Aorta (tissue), 5 donors: ENCODE results near the gene GUCD1. TPM values are rescaled to one million over a fixed set of nuclear protein-coding genes. Genes with fewer than 3 reads are reported as not detected.

Experiments used
- ATAC-seq: fragments of 200-7000 bp; cut with Tn5 transposase; one replicate; pipeline ENCODE4 v1.9.1; 2022; ENCODE audit warnings: moderate library complexity; ENCODE audit not compliant: low FRiP score
- DNase-seq, 2 donors: peaks; one replicate each; pipeline ENCODE4 v3.0.0-alpha.2; 2020
- H3K27ac ChIP-seq, 2 donors: one replicate each; pipeline ENCODE4 v1.5.1; 2013; ENCODE audit warnings: low read length in 2 of 2, mild to moderate bottlenecking in 2 of 2, moderate library complexity in 2 of 2, control low read depth in 1 of 2, inconsistent platforms in 1 of 2, low read depth in 1 of 2
- H3K27me3 ChIP-seq, 2 donors: one replicate each; pipeline ENCODE4 v1.6.1; 2013; ENCODE audit warnings: control low read depth in 1 of 2, low read length in 1 of 2, mild to moderate bottlenecking in 1 of 2, moderate library complexity in 1 of 2; ENCODE audit not compliant: insufficient read depth in 2 of 2, control insufficient read depth in 1 of 2
- H3K36me3 ChIP-seq, 2 donors: one replicate each; pipeline ENCODE4 v1.6.1; 2013; ENCODE audit warnings: control low read depth in 1 of 2, low read length in 1 of 2, mild to moderate bottlenecking in 1 of 2; ENCODE audit not compliant: insufficient read depth in 2 of 2, control insufficient read depth in 1 of 2
- H3K4me1 ChIP-seq, 2 donors: one replicate each; pipeline ENCODE4 v1.6.1; 2013; ENCODE audit warnings: low read length in 2 of 2, control low read depth in 1 of 2, mild to moderate bottlenecking in 1 of 2, moderate library complexity in 1 of 2; ENCODE audit not compliant: insufficient read depth in 2 of 2, control insufficient read depth in 1 of 2
- H3K4me3 ChIP-seq, 2 donors: one replicate each; pipeline ENCODE4 v1.5.1; 2013; ENCODE audit warnings: low read length in 2 of 2, control low read depth in 1 of 2, mild to moderate bottlenecking in 1 of 2
- H3K9me3 ChIP-seq: one replicate; pipeline ENCODE4 v1.6.1; 2013; ENCODE audit warnings: mild to moderate bottlenecking, low read length; ENCODE audit not compliant: control insufficient read depth
- WGBS, 2 donors: extraction: QIAGEN DNeasy Blood & Tissue Kit; methylation state at CpG; one replicate each; pipeline ENCODE4 v1.1.7; 2013; 5-methylcytosine and 5-hydroxymethylcytosine counted together
- intact Hi-C, 2 donors: fragments of 100-400 bp; cut with DNase I; formaldehyde crosslinking; loops; one replicate each; pipeline versions ENCODE4 v1.14.2 to v1.15.0; 2022
- polyA plus RNA-seq, 2 donors: library from polyadenylated mRNA; stranded (reverse); fragments of 200-250 nt; gene quantifications; one replicate each; pipeline ENCODE4 v1.2.3, GENCODE V29; 2013
- total RNA-seq, 2 donors: library from RNA; stranded (reverse); fragmentation: NEBNext Ultra II Directional; extraction: Animal tissue kit (Norgen Biotek cat#: 25700); gene quantifications; one replicate each; pipeline ENCODE4 v1.2.1, GENCODE V29; 2021
- donor health status: healthy with polysubstance abuse.
- donor health status: Bipolar disorder and iron deficiency.
- donor health status: DM: no; HTN: no; CAD: no.
- donor health status: DM: no; HTN: no; CAD: no.
- donor health status: DM: yes; HTN: yes; CAD: no.

Gene GUCD1
- total and polyA plus RNA-seq, 4 donors = 42.2 to 71.6 (median 63.8) TPM

DNA sequence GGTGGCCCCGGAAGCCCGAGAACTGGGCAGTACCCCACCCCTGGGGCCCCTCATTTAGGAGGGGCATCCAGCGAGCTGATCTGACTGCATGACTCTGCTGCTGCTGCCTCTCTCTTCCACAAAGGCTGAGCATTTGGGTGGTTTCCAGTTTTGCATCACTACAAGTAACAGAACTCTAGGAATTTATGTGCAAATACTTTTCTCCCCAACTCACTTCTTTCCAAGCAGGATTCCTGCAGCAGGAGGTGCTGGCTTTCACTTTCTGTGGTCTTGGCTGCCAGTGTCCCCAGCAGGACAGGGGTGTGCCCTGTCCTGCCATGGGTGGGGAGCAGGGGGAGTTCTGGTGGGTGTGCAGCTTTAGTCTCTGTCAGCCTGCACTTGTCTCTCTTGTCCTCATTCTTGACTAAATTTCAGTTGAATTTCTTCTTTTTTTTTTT lies 38.6 kb downstream of the GUCD1 start:
- 8 to 11% methylated on average over 3 of the region's 3 CpGs for WGBS, 2 donors
- H3K27ac ChIP-seq = no peak overlapping the region
- no peak overlapping the region for H3K4me3 ChIP-seq

DNA sequence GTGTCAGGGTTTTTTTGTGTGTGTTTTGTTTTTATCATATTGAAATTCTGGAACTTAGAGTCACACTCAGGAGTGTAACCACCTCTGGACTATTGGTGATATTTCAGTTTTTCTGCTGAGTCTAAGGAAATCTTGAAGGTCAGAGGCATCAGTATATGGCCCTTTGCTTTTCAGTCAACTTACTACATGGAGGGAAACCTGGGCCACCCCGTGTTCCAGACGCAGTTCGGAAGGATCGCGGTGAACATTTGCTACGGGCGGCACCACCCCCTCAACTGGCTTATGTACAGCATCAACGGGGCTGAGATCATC lies 40.0 kb downstream of the GUCD1 start:
- H3K27ac ChIP-seq = no peak overlapping the region
- 93 to 96% methylated on average over 8 of the region's 8 CpGs for WGBS, 2 donors

More for the DNA sequence above, 38.6 kb downstream of the GUCD1 start:
- Histone ChIP-seq H3K9me3 (no peaks in the 10 kb centered on the region), H3K4me1 (no peaks in the 10 kb centered on the region), H3K27me3 (no peaks in the 10 kb centered on the region), H3K36me3 (no peaks in the 10 kb centered on the region)
- ATAC-seq (peak; percentile 49), DNase-seq (no peak)
- intact Hi-C loops = no loop called here

DNA sequence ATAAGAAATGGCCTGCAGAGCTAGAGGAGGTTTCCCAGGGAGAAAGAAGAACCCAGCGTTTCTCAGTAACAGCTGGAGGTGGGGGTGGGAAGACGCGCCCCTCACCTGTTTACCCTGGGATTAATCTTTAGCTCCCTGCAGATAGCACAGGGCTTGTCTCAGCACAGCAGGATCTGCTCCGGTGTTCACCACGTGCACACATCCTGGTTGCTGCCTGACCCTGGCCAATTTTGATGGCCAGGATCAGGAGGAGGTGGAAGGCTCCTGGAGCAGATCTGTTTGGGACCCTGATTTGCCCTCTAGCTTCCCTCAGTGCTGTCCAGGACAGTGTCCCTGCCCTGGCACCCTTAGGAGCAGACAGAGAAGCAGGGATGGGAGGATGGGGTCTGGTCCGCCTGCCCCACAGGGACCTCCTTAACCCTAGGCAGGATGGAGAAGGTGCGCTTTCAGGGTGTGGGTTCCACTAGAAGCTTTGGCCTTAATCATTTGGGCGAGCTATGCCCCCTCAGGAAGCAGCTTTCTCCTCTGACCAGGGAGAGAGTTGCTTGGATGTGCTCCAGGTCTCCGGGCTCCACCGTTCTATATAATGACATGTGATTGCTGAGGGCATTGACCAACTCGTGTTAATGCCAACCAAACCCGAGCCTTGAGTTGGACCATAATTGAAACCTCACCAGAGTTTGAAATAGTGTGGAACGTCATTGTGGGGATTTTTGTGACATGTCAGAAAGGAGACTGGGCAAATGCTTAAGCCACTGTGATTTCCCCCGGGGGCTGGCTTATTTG lies 40.5 kb downstream of the GUCD1 start:
- intact Hi-C loops = no loop called here
- no peaks in the 10 kb centered on the region for H3K36me3 ChIP-seq
- H3K4me1 ChIP-seq = peaks cover 0 to 4% of the 10 kb centered on the region in 2 donors
- no peak overlapping the region for H3K4me3 ChIP-seq
- H3K27me3 ChIP-seq = no peaks in the 10 kb centered on the region
- H3K27ac ChIP-seq = no peak overlapping the region
- WGBS, 2 donors = 82 to 83% methylated on average over 14 of the region's 14 CpGs
- ATAC-seq = no peak
- H3K9me3 ChIP-seq = no peaks in the 10 kb centered on the region
- DNase-seq = peak in 1 of 2 donors; percentile 23

More for the DNA sequence above, 40.0 kb downstream of the GUCD1 start:
- Histone ChIP-seq H3K27me3 (no peaks in the 10 kb centered on the region), H3K9me3 (no peaks in the 10 kb centered on the region), H3K4me1 (peaks cover 0 to 4% of the 10 kb centered on the region in 2 donors), H3K4me3 (no peak overlapping the region), H3K36me3 (no peaks in the 10 kb centered on the region)
- intact Hi-C loops = no loop called here
- ATAC-seq (no peak), DNase-seq (no peak)

DNA sequence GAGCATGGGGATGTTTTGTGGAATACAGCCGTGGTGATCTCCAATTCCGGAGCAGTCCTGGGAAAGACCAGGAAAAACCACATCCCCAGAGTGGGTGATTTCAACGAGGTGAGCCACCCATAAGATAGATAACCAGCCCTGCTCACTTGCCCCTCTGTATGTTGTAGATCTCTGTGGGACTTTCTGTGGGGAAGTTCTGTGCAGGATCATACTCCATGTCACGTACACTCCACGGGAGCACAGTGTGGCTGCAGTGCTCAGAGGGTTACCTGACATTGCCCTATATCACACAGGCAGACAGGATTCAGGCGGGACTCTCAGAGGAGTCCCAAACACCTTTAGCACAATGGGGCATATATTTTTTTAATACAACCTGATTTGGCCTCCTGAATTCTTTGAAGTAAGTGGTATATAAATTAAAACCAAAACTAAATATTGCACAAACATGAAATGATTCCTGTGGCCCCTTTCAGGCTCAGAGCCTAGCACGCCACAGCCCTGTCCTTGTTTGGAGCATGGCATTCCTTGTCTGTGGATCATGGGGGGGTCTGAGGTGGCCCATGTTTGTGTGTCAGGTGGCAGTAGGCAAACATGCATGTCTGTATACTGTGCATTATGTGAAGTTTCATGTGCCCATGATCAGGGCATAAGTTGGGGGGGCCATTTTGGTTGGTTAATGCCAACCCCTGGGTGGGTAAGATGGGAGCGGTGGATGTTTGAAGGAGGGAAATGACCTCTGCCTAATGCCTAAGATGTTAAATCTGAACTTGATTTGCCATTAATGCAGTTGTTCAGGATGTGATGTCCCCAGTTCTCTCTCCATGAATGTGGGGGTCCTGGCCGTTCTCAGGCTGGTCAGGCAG lies 41.3 kb downstream of the GUCD1 start:
- Histone ChIP-seq H3K4me3 (no peak overlapping the region), H3K27ac (no peak overlapping the region), H3K4me1 (peaks cover 0 to 4% of the 10 kb centered on the region in 2 donors), H3K9me3 (no peaks in the 10 kb centered on the region), H3K27me3 (no peaks in the 10 kb centered on the region), H3K36me3 (no peaks in the 10 kb centered on the region)
- DNase-seq (peak in 1 of 2 donors; percentile 35), ATAC-seq (no peak)
- intact Hi-C loops = no loop called here
- WGBS, 2 donors = 94 to 97% methylated on average over 9 of the region's 9 CpGs

DNA sequence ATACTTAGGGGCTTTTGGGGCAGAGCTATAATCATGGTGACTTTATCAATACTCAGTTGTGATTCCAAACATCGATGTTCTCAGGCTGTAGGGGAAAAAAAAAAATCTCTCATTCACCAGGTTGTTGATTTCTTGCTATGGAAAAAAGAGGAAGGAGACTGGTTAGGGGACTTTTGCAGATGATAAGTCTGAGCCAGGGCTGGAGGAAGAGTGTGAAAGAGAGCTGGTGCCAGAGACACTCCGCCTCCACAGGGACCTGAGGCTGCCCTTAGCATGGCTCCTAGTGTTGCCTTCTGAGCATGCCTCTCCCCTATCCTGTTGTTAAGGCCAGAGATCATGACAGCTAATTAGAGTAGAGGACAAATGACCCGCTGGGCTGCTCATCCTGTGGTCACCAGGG lies 42.9 kb downstream of the GUCD1 start:
- no peaks in the 10 kb centered on the region for H3K36me3 ChIP-seq
- no peaks in the 10 kb centered on the region for H3K27me3 ChIP-seq
- no peaks in the 10 kb centered on the region for H3K9me3 ChIP-seq
- H3K27ac ChIP-seq = no peak overlapping the region
- intact Hi-C loops = no loop called here
- ATAC-seq (no peak), DNase-seq (no peak)
- peaks cover 0 to 4% of the 10 kb centered on the region in 2 donors for H3K4me1 ChIP-seq
- WGBS, 2 donors = 85 to 88% methylated on average over 3 of the region's 3 CpGs
- H3K4me3 ChIP-seq = no peak overlapping the region

DNA sequence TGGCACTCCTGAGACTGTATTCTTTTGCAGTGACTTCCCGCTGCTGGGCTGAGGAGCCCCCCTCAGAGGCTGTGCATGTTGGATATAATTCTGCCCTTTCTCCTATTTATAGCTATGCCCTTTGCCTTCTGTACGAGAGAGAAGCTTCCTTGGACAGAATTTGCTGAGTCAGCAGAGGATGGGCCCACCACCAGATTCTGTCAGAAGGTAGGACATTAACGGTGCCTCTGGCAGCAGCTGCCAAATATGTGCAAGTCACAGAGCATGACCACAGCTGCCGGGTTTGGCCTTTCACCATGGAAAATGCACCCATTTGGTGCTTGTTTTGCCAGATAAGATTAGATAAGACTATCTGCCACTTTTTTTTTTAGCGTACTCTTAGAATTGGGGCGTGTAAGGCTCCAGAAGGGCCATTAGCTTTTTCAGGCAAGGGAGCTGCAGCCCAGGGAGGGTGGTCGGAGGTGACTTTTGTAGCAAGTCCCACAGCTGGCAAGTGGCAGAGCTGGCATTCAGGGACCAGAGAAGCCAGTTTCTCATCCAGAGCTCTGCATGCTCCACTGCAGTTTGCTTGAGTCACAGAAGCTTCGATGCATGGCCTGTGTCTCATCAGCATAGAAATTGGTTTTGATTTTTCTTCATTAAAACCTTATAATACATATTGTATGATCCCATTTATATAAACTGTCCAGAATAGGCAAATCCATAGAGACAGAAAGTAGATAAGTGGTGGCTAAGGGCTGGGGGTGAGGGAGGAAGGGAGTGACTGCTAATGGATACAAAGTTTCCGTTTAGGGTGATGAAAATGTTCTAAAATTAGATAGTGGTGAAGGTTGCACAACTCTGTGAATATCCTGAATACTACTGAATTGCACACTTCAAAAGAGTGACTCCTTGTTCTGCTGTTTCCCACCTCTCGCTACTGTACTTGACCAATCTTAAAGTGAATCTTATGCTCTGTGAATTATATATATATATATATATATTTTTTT lies 44.0 kb downstream of the GUCD1 start:
- H3K4me3 ChIP-seq = no peak overlapping the region
- no peaks in the 10 kb centered on the region for H3K36me3 ChIP-seq
- 24 to 26% methylated on average over 10 of the region's 10 CpGs for WGBS, 2 donors
- ATAC-seq (peak; percentile 60), DNase-seq (peak in 1 of 2 donors; percentile 57)
- H3K27ac ChIP-seq = no peak overlapping the region
- peaks cover 0 to 4% of the 10 kb centered on the region in 2 donors for H3K4me1 ChIP-seq
- H3K27me3 ChIP-seq = no peaks in the 10 kb centered on the region
- H3K9me3 ChIP-seq = no peaks in the 10 kb centered on the region
- intact Hi-C loops = no loop called here

DNA sequence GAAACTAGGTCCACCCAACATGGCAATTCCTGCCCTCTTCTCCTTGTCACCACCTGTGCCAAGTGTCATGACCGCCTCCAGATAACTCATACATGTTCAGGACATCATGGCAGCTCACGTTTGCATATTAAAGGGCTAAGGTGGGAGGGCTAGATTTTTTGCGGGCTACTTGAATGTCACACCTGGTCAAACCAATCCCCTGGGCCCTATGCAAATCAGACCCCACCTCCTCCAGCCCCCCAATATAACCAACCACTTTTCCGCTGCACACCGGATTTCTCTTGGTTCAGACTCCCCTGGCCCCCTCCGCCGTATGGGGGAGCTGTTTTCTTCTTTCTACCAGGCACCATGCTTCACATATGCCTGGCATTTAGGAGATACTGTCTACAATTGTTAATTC lies 47.2 kb downstream of the GUCD1 start:
- H3K27ac ChIP-seq = no peak overlapping the region
- intact Hi-C loops = no loop called here
- no peaks in the 10 kb centered on the region for H3K36me3 ChIP-seq
- DNase-seq (no peak), ATAC-seq (no peak)
- peaks cover 0 to 4% of the 10 kb centered on the region in 2 donors for H3K4me1 ChIP-seq
- no peak overlapping the region for H3K4me3 ChIP-seq
- 83 to 87% methylated on average over 7 of the region's 7 CpGs for WGBS, 2 donors
- no peaks in the 10 kb centered on the region for H3K27me3 ChIP-seq
- H3K9me3 ChIP-seq = no peaks in the 10 kb centered on the region

DNA sequence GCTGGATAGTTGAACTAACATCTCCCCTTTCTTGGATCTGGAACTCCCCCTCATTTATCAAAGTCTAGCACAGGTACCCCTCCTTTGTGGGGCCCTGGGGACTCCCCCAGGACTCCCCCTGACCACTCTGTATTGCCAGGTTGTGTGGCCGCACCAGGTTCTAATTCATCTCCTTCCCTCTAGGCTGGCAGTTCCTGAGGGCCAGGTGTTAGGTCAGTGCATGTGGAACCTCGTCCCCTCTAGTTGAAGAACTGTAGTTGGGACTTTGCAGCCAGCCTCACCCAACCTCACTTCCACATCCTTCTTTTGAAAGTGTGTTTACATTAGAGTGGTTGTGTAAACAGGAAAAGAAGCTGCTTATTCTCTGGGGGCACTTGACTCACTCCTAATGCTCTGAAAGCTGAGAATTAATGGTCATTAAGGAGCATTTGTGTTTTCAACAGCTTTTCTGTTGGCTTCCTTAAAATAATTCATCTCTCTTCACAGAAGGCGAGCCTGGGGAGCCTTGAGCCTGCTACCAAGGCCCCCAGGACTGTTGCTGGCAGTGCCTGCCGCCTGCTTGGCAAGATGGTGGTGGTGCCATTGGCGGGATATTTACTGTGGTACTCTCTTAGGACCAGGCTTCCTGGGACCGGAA lies 48.0 kb downstream of the GUCD1 start:
- Histone ChIP-seq H3K4me3 (no peak overlapping the region), H3K4me1 (peaks cover 0 to 4% of the 10 kb centered on the region in 2 donors), H3K9me3 (no peaks in the 10 kb centered on the region), H3K36me3 (no peaks in the 10 kb centered on the region), H3K27me3 (no peaks in the 10 kb centered on the region), H3K27ac (no peak overlapping the region)
- no peak for ATAC-seq
- 79 to 85% methylated on average over 6 of the region's 6 CpGs for WGBS, 2 donors
- intact Hi-C loops = no loop called here
- no peak for DNase-seq
